ENCODE data around the gene HECTD4.

HECTD4 gene

DNA sequence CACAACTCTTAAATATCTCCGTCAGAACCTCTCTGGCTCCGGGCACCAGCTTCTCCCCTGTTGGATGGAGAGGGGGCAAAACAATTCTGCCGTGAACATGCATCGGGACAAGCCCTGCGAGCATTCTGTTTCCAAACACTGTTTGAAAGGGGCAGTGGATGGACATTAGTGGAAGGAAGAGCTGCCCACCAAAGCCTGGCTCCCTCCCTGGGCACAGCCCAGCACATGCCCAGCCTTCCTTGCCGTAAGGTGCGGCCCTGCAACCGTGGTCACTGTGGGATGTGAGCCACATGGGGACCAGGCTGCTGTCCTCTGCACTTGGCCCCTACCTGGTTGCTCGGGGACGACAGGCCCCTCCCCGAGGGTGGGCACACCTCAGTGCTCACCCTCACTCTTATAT lies 202.9 kb downstream of the HECTD4 start:
- in situ Hi-C loops (cut with HindIII; ENCODE audit: low sequenced_read_pairs) = no loop called here
- TF ChIP-seq, protein P1, sequence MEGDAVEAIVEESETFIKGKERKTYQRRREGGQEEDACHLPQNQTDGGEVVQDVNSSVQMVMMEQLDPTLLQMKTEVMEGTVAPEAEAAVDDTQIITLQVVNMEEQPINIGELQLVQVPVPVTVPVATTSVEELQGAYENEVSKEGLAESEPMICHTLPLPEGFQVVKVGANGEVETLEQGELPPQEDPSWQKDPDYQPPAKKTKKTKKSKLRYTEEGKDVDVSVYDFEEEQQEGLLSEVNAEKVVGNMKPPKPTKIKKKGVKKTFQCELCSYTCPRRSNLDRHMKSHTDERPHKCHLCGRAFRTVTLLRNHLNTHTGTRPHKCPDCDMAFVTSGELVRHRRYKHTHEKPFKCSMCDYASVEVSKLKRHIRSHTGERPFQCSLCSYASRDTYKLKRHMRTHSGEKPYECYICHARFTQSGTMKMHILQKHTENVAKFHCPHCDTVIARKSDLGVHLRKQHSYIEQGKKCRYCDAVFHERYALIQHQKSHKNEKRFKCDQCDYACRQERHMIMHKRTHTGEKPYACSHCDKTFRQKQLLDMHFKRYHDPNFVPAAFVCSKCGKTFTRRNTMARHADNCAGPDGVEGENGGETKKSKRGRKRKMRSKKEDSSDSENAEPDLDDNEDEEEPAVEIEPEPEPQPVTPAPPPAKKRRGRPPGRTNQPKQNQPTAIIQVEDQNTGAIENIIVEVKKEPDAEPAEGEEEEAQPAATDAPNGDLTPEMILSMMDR (IDR thresholded peaks at IDR 0.05; ENCODE audit: low read depth, low read length) = no peak
- no peak overlapping the region for H3K4me3 ChIP-seq (ENCODE audit: low read depth, low read length)
- no peak for DNase-seq (ENCODE audit: low read depth, low spot score)

DNA sequence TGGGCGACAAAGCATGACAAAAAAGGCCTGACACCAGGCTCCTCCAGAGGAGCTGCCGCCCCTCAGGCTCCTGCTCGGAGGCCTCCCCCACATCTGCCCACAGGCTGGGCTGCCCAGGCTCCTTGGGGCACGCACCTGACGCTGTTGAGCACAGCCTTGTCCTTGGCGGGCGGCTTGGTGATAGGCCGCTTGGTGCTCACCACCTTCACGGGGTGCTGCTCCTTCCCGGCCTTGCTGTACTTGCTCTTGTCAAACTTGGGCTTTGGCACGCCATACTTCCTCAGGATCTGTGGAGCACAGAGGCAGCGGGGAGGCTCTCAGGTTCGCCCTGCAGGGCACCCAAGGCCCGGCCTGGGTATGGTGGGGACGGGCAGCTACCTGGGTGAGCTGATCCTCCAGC lies 203.4 kb downstream of the HECTD4 start:
- in situ Hi-C loops (cut with HindIII; ENCODE audit: low sequenced_read_pairs) = no loop called here
- no peak for DNase-seq (ENCODE audit: low read depth, low spot score)
- H3K4me3 ChIP-seq (ENCODE audit: low read depth, low read length) = no peak overlapping the region
- TF ChIP-seq, protein P1 (IDR thresholded peaks at IDR 0.05; ENCODE audit: low read depth, low read length) = no peak

DNA sequence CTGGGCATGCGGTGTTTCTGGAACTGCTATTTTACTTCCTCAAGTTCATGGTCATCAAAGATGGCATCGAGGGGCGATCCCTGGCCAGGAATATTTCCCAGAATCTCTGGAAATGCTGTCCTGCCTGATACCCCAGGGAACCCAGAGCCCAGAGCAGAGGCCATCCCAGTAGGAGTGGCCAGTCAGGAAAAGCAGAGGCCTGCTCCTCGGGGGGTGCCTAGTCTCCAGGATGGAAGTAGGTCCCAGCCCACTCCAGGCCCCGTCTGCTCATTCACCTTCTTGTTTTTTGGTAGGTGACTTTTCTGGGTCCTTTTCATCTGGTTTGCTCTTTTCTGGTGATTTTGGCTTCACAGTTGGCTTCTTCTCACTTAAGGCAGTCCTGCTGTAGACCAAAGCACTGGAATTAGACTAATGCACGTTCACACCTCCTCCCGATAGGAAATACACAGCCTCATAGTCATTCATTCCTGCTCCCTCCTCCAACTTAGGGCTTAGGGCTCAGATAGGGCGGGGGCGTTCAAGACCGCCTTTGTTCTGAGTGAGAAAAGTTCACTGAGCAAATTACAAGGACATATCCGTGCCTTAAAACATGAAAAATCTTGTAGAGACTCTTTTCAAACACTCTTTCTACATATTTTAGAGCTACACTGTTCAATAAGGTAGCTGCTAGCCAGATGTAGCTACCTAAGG lies 205.8 kb downstream of the HECTD4 start:
- in situ Hi-C loops (cut with HindIII; ENCODE audit: low sequenced_read_pairs) = no loop called here
- DNase-seq (ENCODE audit: low read depth, low spot score) = no peak
- no peak overlapping the region for H3K4me3 ChIP-seq (ENCODE audit: low read depth, low read length)
- TF ChIP-seq, protein P1 (IDR thresholded peaks at IDR 0.05; ENCODE audit: low read depth, low read length) = no peak

DNA sequence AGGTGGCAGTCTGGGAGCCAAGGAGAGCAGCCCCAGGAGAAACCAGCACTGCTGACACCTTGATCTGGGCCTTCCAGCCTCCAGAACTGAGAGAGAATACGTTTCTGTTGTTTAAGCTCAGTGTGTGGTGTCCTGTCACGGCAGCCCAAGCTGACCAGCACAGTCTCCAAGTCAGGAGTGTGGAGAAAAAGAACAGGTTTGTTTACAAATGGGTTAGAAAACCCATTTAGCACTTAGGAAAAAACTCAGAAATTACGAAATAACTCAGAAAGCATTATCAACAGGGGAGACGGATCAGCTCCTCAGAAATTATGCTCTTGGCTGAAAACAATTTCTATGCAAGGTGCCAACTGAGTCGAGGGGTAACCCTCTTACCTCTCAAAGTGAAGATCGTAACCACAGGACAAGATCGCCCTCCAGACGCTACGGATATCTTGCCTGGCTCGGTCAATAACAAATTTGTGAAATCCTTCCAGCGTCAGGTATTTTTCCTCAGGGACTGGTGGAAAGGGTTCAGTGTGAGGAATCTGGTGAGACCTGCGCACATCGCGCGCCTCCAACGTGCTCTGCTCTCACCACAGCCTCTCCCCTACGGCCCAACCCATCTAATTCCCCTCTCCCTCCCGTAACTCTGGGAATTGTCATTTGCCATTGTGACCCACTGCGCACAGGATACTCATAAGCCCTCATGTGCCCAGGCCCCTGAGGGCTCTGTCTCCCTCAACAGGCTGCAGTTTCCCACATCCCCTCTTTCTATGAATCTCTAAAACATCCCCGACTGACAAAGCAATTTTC lies 206.7 kb downstream of the HECTD4 start:
- no peak overlapping the region for H3K4me3 ChIP-seq (ENCODE audit: low read depth, low read length)
- in situ Hi-C loops (cut with HindIII; ENCODE audit: low sequenced_read_pairs) = no loop called here
- TF ChIP-seq, protein P1 (IDR thresholded peaks at IDR 0.05; ENCODE audit: low read depth, low read length) = no peak
- no peak for DNase-seq (ENCODE audit: low read depth, low spot score)

DNA sequence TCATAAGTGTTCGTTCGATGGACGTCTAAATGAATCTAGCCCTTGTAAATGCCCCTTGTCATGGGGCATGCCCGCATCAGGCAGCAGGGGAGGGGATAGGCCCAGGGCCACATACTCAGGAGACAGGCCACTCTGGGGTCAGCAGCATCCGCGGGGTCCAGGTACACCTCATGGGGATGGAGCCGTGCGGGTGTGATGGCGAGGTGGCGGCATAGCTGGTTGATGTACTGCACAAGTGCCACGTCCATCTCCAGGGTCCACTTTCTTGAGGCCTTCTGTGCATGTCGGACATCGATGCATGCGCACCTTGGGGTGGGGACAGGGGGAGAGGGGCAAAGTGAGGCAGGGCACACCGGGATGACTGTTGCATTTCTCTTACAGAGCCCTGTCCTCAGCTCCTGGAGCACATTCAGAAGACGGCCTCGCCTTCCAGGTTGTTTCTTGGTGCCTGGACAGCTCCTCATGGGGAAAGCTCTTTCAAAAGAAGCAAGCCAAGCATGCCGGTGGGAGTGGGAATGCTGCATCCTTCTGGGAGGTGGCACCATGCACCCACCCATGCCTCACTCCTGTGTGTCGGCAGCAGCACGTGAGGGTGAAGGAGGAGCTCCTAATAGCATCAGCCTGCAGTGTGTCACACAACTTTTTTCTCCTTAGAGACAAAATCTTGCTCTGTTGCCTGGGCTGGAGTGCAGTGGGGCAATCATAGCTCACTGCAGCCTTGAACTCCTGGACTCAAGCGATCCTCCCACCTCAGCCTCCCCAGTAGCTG lies 209.5 kb downstream of the HECTD4 start:
- TF ChIP-seq, protein P1 (IDR thresholded peaks at IDR 0.05; ENCODE audit: low read depth, low read length) = no peak
- in situ Hi-C loops (cut with HindIII; ENCODE audit: low sequenced_read_pairs) = no loop called here
- no peak overlapping the region for H3K4me3 ChIP-seq (ENCODE audit: low read depth, low read length)
- DNase-seq (ENCODE audit: low read depth, low spot score) = no peak

DNA sequence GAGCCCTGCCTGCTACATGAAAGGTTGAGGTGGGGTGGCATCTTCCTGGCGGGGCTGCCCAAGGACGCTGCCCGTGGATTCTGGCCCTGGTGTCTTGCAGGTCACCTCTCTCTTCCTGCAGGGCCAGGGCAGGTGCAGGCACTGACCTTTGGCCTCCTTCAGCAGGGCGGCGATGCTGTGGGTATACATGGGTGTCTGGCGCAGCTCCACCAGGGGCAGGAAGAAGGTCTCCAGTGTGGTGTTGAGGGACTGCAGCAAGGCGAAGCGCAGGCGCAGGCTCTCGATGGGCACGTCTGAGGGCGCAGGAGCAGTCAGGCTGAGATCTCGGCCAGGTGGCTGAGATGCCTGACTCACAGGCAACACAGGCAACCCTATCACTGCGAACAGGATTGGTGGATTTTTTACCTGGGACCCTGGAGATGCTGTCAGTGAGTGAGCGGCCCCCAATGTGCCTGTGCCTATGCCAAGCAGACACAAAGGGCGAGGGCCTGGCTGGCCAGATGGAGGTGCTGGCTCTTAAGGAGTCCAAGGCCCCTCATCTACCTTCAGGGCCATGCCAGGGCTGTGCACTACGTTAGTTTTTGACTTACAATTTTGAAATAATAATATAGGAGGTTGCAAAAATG lies 211.1 kb downstream of the HECTD4 start:
- in situ Hi-C loops (cut with HindIII; ENCODE audit: low sequenced_read_pairs) = no loop called here
- TF ChIP-seq, protein P1 (IDR thresholded peaks at IDR 0.05; ENCODE audit: low read depth, low read length) = no peak

More for the DNA sequence above, 211.1 kb downstream of the HECTD4 start:
- no peak for DNase-seq (ENCODE audit: low read depth, low spot score)
- H3K4me3 ChIP-seq (ENCODE audit: low read depth, low read length) = no peak overlapping the region
